Neural crest cell (in vitro differentiated cells): ENCODE data around the gene RAB5A. TPM values are rescaled to one million over a fixed set of nuclear protein-coding genes. Genes with fewer than 3 reads are reported as not detected.

Experiments used
- DNase-seq: peaks from one replicate; pipeline ENCODE4 v3.0.0; 2021; ENCODE audit warnings: low read depth, mixed read lengths, low spot score
- H3K27ac Mint-ChIP-seq: one replicate; pipeline ENCODE4 v1.8.0; 2021; ENCODE audit warnings: mild to moderate bottlenecking, mixed read lengths; ENCODE audit not compliant: unreplicated experiment
- H3K27me3 Mint-ChIP-seq: 2 replicates; pipeline ENCODE4 v1.8.0; 2021; ENCODE audit warnings: low read depth, mild to moderate bottlenecking, mixed read lengths
- H3K36me3 Mint-ChIP-seq: 2 replicates; pipeline ENCODE4 v1.8.0; 2021; ENCODE audit warnings: low read depth, mild to moderate bottlenecking, mixed read lengths
- H3K4me1 Mint-ChIP-seq: 2 replicates; pipeline ENCODE4 v1.8.0; 2021; ENCODE audit warnings: mixed read lengths
- H3K4me3 Mint-ChIP-seq: one replicate; pipeline ENCODE4 v1.8.0; 2021; ENCODE audit warnings: mild to moderate bottlenecking, mixed read lengths
- H3K9me3 Mint-ChIP-seq: 2 replicates; pipeline ENCODE4 v1.8.0; 2021; ENCODE audit warnings: mixed read lengths
- total RNA-seq: library from RNA; stranded (reverse); gene quantifications from 2 replicates; pipeline ENCODE4 v1.2.1, GENCODE V29; 2021
- TF ChIP-seq, protein P1 (sequence below): fragments of 200-600 bp; sonication (generic); conservative IDR thresholded peaks from 2 replicates; pipeline ENCODE4 v1.5.0; 2021; ENCODE audit warnings: antibody characterized with exemption, mild to moderate bottlenecking

RAB5A gene
- total RNA-seq, 1 donor from 2014 or later = 39.4 TPM

- Mint-ChIP-seq H3K9me3 (peaks cover 5% of the 10 kb centered on the region), H3K4me1 (no peaks in the 10 kb centered on the region), H3K36me3 (peaks cover 3% of the 10 kb centered on the region), H3K27me3 (no peaks in the 10 kb centered on the region), H3K27ac (no peak overlapping the region), H3K4me3 (no peak overlapping the region)
- no peak for DNase-seq
- TF ChIP-seq, protein P1, sequence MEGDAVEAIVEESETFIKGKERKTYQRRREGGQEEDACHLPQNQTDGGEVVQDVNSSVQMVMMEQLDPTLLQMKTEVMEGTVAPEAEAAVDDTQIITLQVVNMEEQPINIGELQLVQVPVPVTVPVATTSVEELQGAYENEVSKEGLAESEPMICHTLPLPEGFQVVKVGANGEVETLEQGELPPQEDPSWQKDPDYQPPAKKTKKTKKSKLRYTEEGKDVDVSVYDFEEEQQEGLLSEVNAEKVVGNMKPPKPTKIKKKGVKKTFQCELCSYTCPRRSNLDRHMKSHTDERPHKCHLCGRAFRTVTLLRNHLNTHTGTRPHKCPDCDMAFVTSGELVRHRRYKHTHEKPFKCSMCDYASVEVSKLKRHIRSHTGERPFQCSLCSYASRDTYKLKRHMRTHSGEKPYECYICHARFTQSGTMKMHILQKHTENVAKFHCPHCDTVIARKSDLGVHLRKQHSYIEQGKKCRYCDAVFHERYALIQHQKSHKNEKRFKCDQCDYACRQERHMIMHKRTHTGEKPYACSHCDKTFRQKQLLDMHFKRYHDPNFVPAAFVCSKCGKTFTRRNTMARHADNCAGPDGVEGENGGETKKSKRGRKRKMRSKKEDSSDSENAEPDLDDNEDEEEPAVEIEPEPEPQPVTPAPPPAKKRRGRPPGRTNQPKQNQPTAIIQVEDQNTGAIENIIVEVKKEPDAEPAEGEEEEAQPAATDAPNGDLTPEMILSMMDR = no peak
Measured at GRCh38 chr3:19994796-19995195, 47.9 kb downstream of the RAB5A start.

GRCh38 chr3:19997502-19997901 is 50.6 kb downstream of the RAB5A start:
- Mint-ChIP-seq H3K36me3 (peaks cover 3% of the 10 kb centered on the region), H3K27ac (no peak overlapping the region), H3K27me3 (no peaks in the 10 kb centered on the region), H3K4me1 (no peaks in the 10 kb centered on the region), H3K9me3 (peaks cover 5% of the 10 kb centered on the region), H3K4me3 (no peak overlapping the region)
- TF ChIP-seq, protein P1 = no peak
- no peak for DNase-seq

- H3K9me3 Mint-ChIP-seq = peaks cover 5% of the 10 kb centered on the region
- DNase-seq = no peak
- no peak overlapping the region for H3K27ac Mint-ChIP-seq
- H3K36me3 Mint-ChIP-seq = peaks cover 3% of the 10 kb centered on the region
- TF ChIP-seq, protein P1 = no peak
- no peaks in the 10 kb centered on the region for H3K27me3 Mint-ChIP-seq
- no peak overlapping the region for H3K4me3 Mint-ChIP-seq
- H3K4me1 Mint-ChIP-seq = no peaks in the 10 kb centered on the region
Measured at GRCh38 chr3:20001932-20002331, 55.0 kb downstream of the RAB5A start.

GRCh38 chr3:20007960-20008359 is 61.1 kb downstream of the RAB5A start:
- Mint-ChIP-seq H3K36me3 (no peaks in the 10 kb centered on the region), H3K27me3 (no peaks in the 10 kb centered on the region), H3K27ac (no peak overlapping the region), H3K4me3 (no peak overlapping the region), H3K9me3 (no peaks in the 10 kb centered on the region), H3K4me1 (no peaks in the 10 kb centered on the region)
- DNase-seq = no peak
- TF ChIP-seq, protein P1 = no peak

GRCh38 chr3:20008646-20009045 is 61.7 kb downstream of the RAB5A start:
- H3K4me1 Mint-ChIP-seq = no peaks in the 10 kb centered on the region
- H3K4me3 Mint-ChIP-seq = no peak overlapping the region
- no peak overlapping the region for H3K27ac Mint-ChIP-seq
- no peaks in the 10 kb centered on the region for H3K27me3 Mint-ChIP-seq
- TF ChIP-seq, protein P1 = no peak
- DNase-seq = no peak
- H3K9me3 Mint-ChIP-seq = no peaks in the 10 kb centered on the region
- no peaks in the 10 kb centered on the region for H3K36me3 Mint-ChIP-seq

- Mint-ChIP-seq H3K4me1 (no peaks in the 10 kb centered on the region), H3K9me3 (no peaks in the 10 kb centered on the region), H3K4me3 (no peak within 1 kb of the TSS), H3K27ac (no peak within 1 kb of the TSS), H3K27me3 (no peaks in the 10 kb centered on the region), H3K36me3 (no peaks in the 10 kb centered on the region)
- TF ChIP-seq, protein P1 = no peak
- DNase-seq = no peak
Measured at GRCh38 chr3:20012164-20012563, 65.3 kb downstream of the RAB5A start, which contains the start of gene PP2D1. Gene PP2D1 (minus strand): TSS chr3:20012264. CDS start chr3:20012072, 192 bp downstream.
